NCI-H2107 treated with DMSO at 0.1 percent for 48 hours (cell line): ENCODE results near the gene POLR2I.

Experiments
- DNase-seq: peaks from one replicate; lab custom pipeline; 2025; ENCODE audit not compliant: unreplicated experiment; lab: John Stamatoyannopoulos, UW

The POLR2I gene

DNA sequence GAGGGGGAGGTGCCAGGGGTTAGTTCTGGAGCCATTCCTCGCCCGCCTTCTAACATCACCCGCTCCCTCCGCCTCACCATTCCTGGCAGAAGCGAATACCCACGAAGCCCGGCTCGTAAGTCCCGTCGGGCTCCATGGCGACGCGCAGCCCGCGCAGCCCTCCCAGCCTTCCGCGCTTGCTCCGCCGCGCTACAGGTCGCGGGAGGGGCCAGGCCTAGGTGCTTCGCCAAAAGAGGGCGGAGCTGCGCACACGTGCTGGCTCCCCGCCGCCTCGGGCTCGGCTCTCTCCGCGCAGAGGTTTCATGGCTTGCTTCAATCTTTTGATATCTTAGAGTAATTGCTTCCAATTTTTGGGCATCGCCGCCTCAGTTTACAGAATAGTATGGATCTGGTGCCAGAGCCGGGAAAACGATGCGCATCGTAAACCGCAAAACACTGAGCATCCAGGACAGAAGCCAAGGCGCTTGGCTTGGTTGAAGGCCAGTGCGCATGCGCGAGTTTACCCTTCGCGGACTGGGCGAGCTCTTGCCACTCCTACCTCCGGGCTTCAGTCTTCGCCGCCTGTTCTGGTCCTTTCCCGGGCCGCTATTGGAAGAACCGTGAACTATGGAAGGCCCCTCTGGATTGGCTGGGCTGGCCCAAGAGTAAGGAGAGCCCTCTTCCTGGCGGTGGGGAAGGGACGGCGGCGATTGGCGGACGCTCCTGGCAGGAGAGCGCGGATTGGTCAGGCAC lies at the start of gene POLR2I:
POLR2I (minus strand) TSS at position 155 of the 732 bp plus-strand sequence; CDS start at position 136, 19 bp downstream.
- peak; percentile 98 for DNase-seq

DNA sequence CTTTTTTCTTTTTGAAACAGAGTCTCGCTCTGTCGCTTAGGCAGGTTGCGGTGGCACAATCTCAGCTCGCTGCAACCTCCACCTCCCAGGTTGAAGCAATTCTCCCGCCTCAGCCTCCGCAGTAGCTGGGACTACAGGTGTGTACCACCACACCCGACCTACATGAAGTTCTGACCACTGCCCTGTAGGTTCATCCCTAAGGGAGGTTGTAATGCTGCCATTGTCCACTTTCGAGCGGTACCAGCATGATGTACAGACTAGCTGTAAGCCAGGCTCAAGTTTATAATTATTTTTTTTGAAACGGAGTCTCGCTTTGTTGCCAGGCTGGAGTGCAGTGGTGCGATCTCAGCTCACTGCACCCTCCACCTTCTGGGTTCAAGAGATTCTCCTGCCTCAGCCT lies 49.1 kb upstream of the POLR2I start:
- no peak for DNase-seq

- DNase-seq: no peak
Observed at GRCh38 chr19:36160821-36161596, 46.3 kb upstream of the POLR2I start.

DNA sequence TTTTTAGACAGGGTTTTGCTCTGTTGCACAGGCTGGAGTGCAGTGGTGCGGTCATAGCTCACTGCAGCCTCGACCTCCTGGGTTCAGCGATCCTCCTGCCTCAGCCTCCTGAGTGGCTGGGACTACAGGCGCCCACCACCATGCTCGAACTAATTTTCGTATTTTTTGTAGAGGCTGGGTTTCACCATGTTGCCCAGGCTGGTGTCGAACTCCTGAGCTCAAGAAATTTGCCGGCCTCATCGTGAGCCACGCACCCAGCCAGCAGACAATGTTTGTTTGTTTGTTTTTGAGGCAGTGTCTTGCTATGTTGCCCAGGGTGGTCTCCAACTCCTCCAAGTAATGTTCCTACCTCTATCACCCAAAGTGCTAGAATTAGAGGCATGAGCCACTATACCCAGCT lies 38.5 kb upstream of the POLR2I start:
- DNase-seq: no peak

GRCh38 chr19:36152352-36153091 lies 37.8 kb upstream of the POLR2I start, which contains the start of gene COX7A1:
Gene COX7A1 (minus strand): TSS chr19:36152447. CDS start chr19:36152407, 40 bp downstream.
- DNase-seq: no peak

- no peak for DNase-seq
Observed at GRCh38 chr19:36152019-36152351, 37.3 kb upstream of the POLR2I start.

DNA sequence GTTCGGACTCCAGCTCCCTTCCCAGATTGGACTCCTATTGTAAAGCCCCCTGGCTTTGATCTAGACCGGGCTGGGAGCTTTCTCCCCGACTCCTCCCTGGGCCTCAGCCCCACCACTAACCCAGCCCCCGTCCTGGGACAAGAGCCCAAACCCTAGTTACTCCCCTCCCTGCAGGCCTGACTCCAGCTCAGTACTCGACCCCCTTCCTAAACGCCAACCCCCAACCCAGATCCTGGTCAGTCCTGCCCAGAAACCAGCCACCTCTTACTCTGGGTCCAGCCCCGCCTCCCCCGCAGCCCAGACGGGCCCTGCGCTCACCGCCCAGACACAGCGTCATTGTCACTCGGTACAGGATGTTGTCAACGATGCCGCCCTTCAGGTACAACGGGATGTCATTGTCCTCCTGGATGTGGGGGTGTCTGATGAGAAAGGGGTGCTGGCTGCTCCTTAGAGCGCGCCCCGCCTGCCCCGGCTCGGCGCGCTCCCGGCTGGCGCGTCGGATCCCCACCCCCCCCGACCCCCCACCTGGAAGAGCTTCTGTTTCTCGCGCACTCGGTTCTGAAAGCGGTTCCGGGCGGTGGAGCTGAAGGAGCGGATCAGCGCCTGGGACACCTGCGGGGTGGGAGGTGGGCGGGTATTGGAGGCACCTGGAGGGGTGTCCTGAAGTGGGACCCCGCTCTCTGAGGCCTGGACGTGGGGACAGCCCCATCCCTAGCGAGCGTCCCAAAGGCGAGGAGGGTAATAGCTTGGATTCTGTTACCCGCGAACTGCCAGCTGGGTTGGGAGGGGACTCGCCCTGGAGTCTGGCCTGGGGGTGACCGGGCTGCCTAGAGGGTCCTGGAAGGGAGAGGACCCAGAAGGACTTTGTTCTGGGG lies 36.7 kb upstream of the POLR2I start:
- no peak for DNase-seq

DNA sequence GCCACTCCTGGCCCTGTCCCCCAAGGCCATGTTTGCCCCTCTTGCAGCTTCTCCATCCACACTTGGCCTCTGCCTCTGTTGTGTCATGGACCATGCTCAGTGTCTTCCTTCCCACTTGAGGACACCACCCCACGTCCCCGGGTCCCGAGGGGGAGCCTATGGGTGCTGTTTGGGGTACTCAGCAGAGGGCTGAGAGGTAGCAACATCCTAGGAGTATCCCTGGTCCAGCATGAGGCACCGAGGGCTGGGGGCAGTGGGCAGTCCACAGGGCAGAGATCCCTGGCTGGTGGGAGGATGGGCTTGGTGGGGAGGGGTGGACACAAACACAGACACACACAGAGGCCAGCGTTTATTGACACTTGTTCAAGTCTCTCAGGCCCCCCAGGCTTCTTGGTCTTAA lies 35.9 kb upstream of the POLR2I start:
- no peak for DNase-seq

GRCh38 chr19:36149673-36150406 lies 35.2 kb upstream of the POLR2I start:
- no peak for DNase-seq

DNA sequence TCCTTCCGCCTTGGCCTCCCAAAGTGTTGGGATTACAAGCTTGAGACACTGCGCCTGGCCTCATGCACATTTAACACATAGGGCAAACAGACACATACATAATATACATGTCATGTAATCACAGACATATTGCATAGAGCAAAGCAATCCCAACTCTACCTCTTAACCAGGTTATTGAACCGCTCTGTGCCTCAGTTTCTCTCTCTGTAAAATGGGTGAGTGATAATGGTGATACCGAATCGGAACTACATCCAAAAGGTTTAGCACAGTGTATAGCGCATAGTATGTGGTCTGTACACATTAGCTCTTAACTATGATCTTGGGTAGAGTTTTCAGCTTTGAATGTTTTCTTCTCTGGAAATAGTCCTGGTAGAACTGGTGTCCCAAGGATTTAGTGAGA lies 29.9 kb upstream of the POLR2I start:
- no peak for DNase-seq

- no peak for DNase-seq
Observed at GRCh38 chr19:36142496-36142895, 27.8 kb upstream of the POLR2I start.

DNA sequence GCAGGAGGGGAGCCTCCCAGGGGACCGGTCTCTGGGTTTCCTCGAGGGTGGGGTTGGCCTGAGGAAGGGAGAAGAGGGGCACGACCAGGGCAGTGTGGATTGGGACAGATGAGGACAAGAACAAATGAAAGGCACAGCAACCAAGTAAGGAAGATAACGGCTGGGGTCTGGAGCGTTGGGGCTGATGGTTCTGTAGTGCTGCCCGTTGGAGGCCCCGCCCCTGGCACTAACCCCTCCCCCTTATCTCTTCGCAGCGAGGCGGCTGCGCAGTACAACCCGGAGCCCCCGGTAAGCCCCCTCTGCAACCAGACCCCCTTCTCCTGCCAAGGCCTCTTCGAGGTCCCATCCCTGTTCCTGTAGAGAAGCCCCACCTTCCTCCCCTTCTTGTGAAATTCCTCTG lies 27.4 kb upstream of the POLR2I start:
- DNase-seq: no peak

GRCh38 chr19:36141039-36141927 lies 26.6 kb upstream of the POLR2I start:
- DNase-seq: peak; percentile 72

- DNase-seq: peak; percentile 46
Observed at GRCh38 chr19:36140304-36141038, 25.8 kb upstream of the POLR2I start.

GRCh38 chr19:36139473-36140303 lies 25.0 kb upstream of the POLR2I start, which contains the start of gene CAPNS1:
Gene CAPNS1 (plus strand): TSS chr19:36140066. CDS start chr19:36141012, 946 bp downstream.
- peak; percentile 85 for DNase-seq

DNA sequence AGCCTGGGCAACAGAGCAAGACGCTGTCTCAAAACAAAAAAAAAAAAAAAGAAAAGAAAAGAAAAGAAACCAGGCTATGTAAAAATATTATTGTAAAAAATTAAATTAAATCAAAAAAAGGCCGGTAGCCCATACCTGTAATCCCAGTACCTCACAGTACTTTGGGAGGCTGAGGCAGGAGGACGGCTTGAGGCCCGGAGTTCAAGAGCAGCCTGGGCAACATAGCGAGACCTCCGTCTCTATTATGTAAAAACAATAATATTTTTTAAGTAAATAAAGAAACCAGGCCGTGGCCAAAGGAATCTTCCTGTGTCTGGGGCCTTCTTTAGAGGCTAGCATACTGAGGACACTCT lies 24.4 kb upstream of the POLR2I start:
- no peak for DNase-seq

DNA sequence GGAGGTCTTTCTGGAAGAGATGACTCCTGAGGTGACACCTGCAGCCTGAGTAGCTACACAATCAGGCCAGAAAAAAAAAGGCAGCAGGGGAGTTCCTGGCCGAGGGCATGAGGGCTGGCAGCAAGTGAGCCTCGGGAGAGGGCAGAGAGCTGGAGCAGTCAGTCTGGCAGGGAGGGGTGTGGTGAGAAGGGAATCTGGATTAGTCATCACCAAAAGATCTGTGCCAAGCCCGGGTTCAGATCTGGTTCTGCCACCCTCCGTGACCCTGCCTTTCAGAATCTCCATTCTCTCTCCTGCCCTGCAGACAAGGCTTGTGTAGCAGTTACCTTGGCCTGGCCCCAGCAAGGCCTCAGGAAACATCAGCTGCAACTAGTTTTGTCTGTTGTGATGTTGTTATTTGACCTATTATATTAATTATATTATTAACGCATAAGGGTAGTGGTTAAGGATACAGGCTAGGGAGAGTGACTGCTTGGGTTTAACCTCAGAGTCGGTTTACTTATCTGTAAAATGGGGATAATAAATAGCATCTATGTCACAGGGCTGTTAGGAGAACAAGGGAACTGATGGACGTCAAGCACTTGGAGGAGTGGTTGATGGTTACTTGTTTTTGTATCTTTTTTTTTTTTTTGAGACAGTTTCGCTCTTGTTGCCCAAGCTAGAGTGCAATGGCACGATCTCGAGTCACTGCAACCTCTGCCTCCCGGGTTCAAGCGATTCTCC lies 22.4 kb upstream of the POLR2I start:
- DNase-seq: no peak
